ENCODE data around the gene FUBP3.
"Not testable (repeated sequence)": the region's sequence is repeated elsewhere in the genome, so short reads cannot be mapped to it uniquely, and the experiment has no call there.

FUBP3 gene

DNA sequence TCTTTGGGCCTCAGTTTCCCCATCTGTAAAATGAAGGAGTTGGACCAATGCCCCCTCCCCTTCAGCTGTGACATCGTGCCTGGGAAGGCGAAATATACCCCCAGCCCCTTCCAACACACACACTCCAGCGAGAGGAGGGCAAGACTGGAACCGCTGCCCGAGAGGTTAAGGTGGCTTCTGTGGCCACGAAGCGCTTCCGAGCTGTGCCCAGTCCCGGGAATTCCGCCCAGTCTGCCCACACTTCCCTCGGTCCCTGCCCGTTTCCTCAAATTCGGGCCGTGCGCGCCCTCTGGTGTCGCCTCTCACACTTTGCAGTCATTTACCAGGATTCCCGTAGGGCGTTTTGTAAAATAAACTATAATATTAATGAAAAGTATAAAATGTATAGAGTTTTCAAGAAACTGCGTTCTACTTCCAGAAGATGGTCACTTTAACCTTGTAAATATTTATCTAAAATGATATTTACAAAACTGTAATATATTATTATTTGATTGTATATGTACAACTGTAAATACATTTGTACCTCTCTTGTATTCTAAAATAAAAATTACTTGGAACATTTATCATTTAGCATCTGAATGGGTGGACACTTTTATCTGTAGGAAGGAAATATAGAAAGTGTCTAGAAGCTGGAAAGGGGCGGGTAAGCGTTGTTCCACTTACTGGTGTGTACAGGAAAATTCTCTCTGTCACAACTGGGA is 103.2 kb downstream of the FUBP3 start:
- peak in 1 of 2 experiments; percentile 12 for DNase-seq (ENCODE audit: low read depth in 2 of 2)

GRCh38 chr9:130685104-130685503 is 105.7 kb downstream of the FUBP3 start:
- no peak for DNase-seq (ENCODE audit: low read depth in 2 of 2)

- not testable (repeated sequence) for DNase-seq (ENCODE audit: low read depth in 2 of 2)
Measured at GRCh38 chr9:130685945-130686344, 106.6 kb downstream of the FUBP3 start.

DNA sequence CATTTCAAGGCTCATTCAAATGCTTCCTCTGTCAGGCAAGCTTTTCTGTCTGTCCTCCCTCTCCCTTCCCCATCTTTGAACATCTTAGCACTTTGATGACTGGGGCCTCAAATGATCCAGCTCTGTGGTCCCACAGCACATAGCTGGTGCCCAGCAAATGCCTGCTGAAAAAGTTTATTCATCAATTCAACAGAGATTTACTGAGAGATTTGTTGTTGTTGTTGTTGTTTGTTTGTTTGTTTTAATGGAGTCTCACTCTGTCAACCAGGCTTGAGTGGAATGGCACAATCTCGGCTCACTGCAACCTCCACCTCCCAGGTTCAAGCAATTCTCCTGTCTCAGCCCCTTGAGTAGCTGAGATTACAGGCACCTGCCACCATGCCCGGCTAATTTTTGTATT is 108.2 kb downstream of the FUBP3 start:
- DNase-seq (ENCODE audit: low read depth in 2 of 2), result no peak
